Activated T-cell treated with anti-CD3 and anti-CD28 coated beads, Interleukin-2, amount 50 U/mL, for 24 hours (primary cell): Measurements from ENCODE around the gene CANT1.

Experiments used
- DNase-seq: peaks from one replicate; pipeline ENCODE4 v3.0.0-alpha.2; 2020
- H3K27ac Mint-ChIP-seq: 2 replicates; pipeline ENCODE4 v1.8.0; 2020; ENCODE audit warnings: mild to moderate bottlenecking, mixed read lengths
- H3K27me3 Mint-ChIP-seq: 2 replicates; pipeline ENCODE4 v1.8.0; 2020; ENCODE audit warnings: mixed read lengths
- H3K36me3 Mint-ChIP-seq: 2 replicates; pipeline ENCODE4 v1.8.0; 2020; ENCODE audit warnings: low read depth, mixed read lengths
- H3K4me1 Mint-ChIP-seq: 2 replicates; pipeline ENCODE4 v1.8.0; 2020; ENCODE audit warnings: low read depth, mixed read lengths
- H3K4me3 Mint-ChIP-seq: 2 replicates; pipeline ENCODE4 v1.8.0; 2020; ENCODE audit warnings: mild to moderate bottlenecking, moderate library complexity, mixed read lengths
- H3K9me3 Mint-ChIP-seq: 2 replicates; pipeline ENCODE4 v1.8.0; 2020; ENCODE audit warnings: mixed read lengths

CANT1 gene

DNA sequence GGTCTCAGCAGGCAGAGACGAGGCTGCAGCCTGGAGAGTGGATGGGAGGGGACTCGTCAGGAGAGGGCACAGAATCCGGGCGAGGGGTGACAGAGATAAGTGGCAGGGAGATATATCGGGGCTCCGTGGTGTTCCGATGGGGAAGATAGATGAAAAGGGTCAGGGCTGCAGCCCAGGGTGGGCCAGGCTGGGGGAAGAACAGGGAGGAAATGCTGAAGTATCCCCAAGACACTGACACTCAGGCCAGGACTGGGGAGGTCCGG, 32.0 kb downstream of the CANT1 start:
- H3K4me1 Mint-ChIP-seq, result peaks cover 23% of the 10 kb centered on the region
- H3K27ac Mint-ChIP-seq, result peak overlapping the region; percentile 50
- H3K9me3 Mint-ChIP-seq, result no peaks in the 10 kb centered on the region
- no peak for DNase-seq
- peaks cover 3% of the 10 kb centered on the region for H3K36me3 Mint-ChIP-seq
- H3K4me3 Mint-ChIP-seq, result peak overlapping the region; percentile 15
- no peaks in the 10 kb centered on the region for H3K27me3 Mint-ChIP-seq

DNA sequence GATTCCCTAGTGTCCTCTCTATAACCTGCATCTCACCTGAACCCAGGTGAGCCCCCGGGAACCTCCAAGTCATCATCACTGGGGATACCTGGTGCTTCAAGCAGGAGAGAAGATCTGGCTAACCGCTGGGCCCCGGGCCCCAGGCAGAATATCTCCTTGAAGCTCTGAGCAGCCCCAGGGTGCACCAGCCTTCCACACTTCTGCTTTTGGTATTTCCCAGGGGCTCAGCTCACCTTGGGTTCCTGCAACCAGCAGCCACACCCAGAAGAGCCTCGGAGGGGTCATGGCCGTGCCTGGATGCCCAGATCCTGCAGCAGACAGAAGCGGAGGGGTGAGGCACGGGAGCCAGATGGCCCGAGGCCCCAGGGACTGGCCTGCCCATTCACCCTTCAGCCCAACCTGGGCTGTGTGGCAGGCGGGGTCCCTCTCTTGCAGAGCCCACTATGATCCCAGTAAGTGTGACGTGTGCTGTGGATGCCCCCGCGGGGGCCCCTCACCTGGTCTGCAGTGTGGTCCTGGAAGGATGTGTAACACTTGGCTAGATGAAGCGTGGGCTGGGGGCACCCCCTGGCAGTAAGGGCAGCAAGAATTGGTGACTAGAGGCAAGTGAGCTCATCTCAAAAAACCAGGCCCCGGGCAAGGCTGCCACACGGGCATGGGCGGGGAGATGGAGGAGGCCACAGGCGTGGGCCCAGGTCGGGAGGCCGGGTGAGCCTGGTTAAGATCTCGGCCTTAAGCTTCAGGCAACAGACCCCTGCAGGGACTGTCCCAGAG, 32.5 kb downstream of the CANT1 start:
- H3K27ac Mint-ChIP-seq, result peak overlapping the region; percentile 50
- DNase-seq, result no peak
- H3K27me3 Mint-ChIP-seq, result no peaks in the 10 kb centered on the region
- H3K4me3 Mint-ChIP-seq, result peak overlapping the region; percentile 15
- peaks cover 6% of the 10 kb centered on the region for H3K36me3 Mint-ChIP-seq
- H3K4me1 Mint-ChIP-seq, result peaks cover 23% of the 10 kb centered on the region
- no peaks in the 10 kb centered on the region for H3K9me3 Mint-ChIP-seq

DNA sequence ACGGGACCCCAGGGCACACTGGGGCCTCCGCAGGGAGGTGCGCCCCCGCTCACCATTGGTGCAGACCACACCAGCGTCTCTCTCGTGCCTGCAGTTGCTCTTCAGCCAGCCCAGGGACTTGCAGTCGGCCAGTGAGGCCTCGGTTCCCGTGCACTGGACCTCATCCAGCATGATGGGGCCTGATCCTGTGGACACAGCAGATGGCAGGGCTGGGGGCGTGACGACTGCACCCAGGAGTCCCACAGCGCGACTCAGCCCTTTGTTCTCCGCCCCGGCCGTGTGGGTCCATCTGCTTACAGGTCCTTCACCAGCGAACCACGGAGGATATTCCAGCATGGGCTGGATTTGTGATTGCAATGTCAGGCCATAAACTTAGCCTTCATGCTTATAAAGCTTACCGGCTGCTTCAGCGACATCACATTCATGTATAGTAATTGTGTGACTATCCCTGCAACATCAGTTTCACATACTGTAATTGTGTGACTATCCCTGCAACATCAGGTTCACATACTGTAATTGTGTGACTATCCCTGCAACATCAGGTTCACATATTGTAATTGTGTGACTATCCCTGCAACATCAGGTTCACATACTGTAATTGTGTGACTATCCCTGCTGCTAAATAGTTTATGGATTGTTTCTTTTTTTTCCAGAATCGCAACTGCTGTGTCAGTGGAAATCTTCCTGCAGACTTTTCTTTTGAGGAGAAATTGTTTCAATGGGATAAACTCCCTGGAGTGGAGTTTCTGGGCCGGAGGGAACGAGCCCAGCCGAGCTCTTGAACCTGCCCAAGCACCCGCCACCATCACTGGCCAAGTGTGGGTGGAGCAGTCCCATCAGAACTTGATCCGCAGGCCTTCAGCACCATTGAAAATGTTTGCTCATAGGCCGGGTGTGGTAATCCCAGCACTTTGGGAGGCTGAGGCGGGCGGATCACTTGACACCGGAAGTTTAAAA, 34.7 kb downstream of the CANT1 start:
- peak overlapping the region; percentile 31 for H3K27ac Mint-ChIP-seq

DNA sequence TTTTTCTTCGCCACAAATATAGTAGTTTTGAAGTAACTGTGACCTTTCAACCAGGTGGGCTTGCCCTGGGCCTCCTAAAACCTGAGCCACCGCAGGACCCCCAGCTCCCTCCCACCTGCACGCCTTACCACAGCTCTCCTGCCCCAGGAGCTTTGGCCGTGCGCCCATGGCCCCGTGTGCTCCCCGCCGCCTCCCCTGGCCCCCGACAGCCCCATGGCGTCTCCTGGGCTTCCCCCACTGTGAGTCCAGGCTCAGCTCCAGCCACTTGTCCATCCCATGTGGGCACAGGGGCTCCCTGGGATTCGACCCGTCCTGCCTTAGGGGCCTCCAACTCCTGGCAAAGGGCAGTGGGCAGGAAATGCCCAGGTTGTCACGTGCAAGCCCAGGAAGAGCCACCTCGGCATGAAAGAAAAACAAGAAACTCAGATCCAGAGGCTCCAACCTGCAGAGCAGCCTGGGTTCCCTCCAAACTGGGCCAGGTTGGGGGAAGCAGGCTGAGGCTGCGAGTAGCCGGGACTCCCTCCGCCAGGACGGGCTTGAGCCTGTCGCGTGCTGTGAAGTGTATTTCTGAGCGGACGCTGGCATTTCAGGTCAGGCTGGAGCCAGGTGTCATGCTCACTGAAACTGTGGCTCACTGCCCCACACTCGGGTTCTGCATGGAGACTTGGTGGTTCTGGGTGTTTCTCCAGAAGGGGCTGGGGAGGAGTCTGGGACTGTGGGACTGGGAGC, 35.6 kb downstream of the CANT1 start:
- Mint-ChIP-seq H3K27me3 (no peaks in the 10 kb centered on the region), H3K4me3 (no peak overlapping the region), H3K27ac (no peak overlapping the region), H3K4me1 (peaks cover 22% of the 10 kb centered on the region), H3K36me3 (peaks cover 8% of the 10 kb centered on the region), H3K9me3 (no peaks in the 10 kb centered on the region)
- DNase-seq, result no peak

More for the DNA sequence above, 34.7 kb downstream of the CANT1 start:
- peaks cover 27% of the 10 kb centered on the region for H3K4me1 Mint-ChIP-seq
- no peak overlapping the region for H3K4me3 Mint-ChIP-seq
- no peaks in the 10 kb centered on the region for H3K27me3 Mint-ChIP-seq
- no peak for DNase-seq
- H3K36me3 Mint-ChIP-seq, result peaks cover 8% of the 10 kb centered on the region
- no peaks in the 10 kb centered on the region for H3K9me3 Mint-ChIP-seq

DNA sequence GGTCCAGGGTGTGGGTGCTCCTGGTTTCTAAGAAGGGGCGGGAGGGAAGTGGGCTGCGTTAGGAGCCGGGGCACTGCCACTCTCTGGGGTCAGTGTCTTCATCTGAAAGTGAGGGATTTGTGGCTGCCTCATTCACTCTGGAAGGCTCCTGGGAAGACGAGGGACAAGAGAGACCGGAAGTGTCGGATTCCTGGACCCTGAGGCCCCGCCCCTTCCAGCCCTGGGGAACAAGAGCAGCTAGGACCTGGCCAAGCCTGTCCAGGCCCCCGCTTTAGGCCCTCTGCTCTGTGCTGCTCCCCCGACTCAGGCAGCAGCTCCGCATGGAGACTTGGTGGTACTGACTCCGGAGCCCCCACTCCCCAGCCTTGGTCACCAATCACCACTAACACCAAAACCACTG, 36.4 kb downstream of the CANT1 start:
- DNase-seq, result no peak
- H3K4me1 Mint-ChIP-seq, result peaks cover 19% of the 10 kb centered on the region
- H3K4me3 Mint-ChIP-seq, result no peak overlapping the region
- no peaks in the 10 kb centered on the region for H3K9me3 Mint-ChIP-seq
- no peak overlapping the region for H3K27ac Mint-ChIP-seq
- peaks cover 8% of the 10 kb centered on the region for H3K36me3 Mint-ChIP-seq
- no peaks in the 10 kb centered on the region for H3K27me3 Mint-ChIP-seq

DNA sequence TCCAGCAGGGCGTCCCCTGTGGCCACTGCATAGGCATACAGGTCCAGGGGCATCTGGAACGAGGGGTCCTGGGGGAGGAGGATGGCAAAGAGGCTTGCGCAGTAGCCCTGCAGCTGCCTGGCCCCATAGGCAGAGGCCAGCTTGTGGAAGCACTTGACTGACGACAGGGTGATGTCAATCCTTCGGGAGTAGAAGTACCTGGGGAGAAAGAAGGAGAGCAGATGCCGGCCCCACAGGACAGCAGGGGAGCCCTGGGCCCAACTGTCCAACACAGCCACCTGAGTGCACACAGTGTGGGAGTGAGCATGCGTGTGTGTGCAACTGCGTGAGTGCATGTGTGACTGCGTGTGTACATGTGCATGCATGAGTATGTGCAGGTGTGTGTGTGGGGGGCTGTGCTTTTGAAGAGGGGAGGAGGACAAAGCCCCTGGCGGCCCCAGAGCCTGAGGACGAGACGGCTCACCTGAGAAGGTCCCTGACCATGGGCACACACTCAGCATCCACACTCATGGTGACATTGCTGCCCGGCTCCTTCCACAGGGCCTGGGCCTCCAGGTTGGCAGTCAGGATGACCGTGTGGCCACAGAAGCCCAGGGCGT, 37.0 kb downstream of the CANT1 start:
- no peak for DNase-seq
- H3K4me1 Mint-ChIP-seq, result peaks cover 13% of the 10 kb centered on the region
- H3K27ac Mint-ChIP-seq, result no peak overlapping the region
- H3K9me3 Mint-ChIP-seq, result no peaks in the 10 kb centered on the region
- peaks cover 8% of the 10 kb centered on the region for H3K36me3 Mint-ChIP-seq
- H3K27me3 Mint-ChIP-seq, result no peaks in the 10 kb centered on the region
- no peak overlapping the region for H3K4me3 Mint-ChIP-seq

DNA sequence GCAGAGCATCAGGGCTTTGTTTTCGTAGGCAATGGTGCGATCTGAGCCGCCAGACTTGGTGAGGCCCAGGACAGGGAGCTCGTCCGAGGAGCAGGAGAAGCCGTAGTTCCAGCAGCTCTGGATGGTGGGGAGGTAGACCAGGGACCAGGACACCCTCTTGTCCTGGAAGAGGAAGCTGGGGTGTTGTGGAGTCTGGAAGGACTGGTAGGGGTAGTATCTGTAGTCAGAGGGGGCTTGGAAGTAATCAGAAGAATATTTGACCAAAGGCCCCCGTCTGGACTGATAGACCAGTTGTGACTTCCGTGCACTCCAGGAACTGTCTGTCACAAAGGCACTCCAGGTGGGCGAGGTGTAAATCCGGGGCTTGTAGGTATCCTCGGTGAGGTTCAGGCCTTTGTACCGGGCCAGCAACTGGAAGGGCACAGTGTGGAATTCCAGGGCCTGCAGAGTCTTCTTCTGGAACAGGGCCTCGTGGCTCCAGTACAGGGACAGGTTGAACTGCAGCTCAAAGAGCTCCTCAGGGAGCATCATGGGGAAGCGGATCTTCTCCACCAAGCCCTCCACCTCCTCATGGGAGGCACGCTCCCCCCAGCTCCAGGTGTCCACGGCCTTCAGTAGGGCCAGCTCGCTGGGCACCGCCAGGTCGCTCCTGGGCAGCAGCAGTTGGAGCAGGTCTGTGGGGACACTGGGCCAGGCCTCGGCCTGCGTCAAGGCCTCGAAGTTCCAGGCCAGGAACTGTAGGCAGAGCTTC, 37.6 kb downstream of the CANT1 start:
- Mint-ChIP-seq H3K4me3 (no peak overlapping the region), H3K27me3 (no peaks in the 10 kb centered on the region), H3K4me1 (peaks cover 7% of the 10 kb centered on the region), H3K27ac (no peak overlapping the region), H3K9me3 (no peaks in the 10 kb centered on the region), H3K36me3 (peaks cover 8% of the 10 kb centered on the region)
- DNase-seq, result no peak

DNA sequence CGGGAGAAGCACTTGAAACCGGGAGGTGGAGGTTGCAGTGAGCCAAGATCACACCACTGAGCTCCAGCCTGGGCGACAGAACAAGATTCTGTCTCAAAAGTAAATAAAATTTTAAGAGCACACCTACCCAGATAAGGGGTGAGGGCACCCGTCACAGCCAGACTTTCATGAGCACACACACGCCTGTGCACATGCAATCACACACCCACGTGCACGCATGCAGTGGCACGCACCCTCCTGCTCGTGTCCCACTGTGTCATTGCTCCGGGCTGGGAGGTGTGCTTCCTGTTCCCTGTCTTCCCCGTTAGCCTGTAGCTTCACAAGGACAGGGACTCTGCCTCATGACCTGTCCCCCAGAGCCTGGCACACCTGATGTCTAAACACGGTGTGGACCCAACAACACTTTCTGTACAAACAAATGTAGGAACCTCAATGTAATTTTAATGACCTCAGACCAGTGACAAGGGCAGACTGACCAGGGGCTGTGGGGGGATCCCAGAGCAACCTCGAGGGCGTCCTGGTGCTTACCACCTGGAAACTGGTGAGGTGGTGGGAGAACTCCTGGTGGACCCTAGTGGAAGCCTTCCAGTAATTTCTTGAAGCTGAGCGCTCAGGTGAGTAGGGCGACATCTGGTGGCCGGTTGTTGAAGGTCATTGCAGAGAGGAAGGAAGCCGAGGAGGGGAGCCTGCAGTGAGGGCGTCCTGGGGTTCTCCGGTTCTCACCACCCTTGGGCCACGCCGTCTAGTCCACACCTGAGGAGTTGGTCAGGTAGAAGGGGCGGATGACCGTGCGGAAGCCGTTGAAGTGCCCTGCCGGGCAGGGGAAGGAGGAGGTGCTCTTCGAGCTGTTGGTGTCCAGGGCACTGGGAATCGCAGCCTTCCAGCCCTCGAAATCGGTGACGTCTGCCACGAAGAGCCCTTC, 38.5 kb downstream of the CANT1 start:
- no peaks in the 10 kb centered on the region for H3K27me3 Mint-ChIP-seq
- peaks cover 8% of the 10 kb centered on the region for H3K36me3 Mint-ChIP-seq
- no peak overlapping the region for H3K27ac Mint-ChIP-seq
- H3K9me3 Mint-ChIP-seq, result no peaks in the 10 kb centered on the region
- peaks cover 6% of the 10 kb centered on the region for H3K4me1 Mint-ChIP-seq
- DNase-seq, result peak; percentile 86
- H3K4me3 Mint-ChIP-seq, result no peak overlapping the region

DNA sequence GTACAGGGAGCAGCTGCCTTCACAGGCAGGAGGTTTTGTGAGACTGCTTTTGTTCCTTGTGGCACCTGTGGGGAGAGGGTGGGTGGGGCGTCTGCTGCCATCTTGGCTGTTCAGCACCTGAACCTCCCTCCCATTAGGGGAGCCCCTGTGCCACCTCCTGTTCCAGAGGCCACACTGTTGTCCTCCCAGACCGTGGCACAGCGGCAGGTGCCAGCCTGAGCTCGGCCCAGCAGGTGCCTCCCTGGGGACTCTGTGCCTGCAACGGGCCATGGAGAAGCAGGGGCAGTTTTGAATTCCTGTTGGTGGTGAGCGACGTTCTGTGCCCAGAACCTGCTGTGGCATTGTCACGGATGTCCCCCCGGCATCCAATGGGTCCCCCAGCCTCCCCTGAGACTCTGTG, 39.7 kb downstream of the CANT1 start:
- no peak overlapping the region for H3K4me3 Mint-ChIP-seq
- H3K36me3 Mint-ChIP-seq, result peaks cover 8% of the 10 kb centered on the region
- H3K4me1 Mint-ChIP-seq, result peaks cover 6% of the 10 kb centered on the region
- H3K27me3 Mint-ChIP-seq, result no peaks in the 10 kb centered on the region
- H3K27ac Mint-ChIP-seq, result no peak overlapping the region
- no peak for DNase-seq
- H3K9me3 Mint-ChIP-seq, result no peaks in the 10 kb centered on the region

DNA sequence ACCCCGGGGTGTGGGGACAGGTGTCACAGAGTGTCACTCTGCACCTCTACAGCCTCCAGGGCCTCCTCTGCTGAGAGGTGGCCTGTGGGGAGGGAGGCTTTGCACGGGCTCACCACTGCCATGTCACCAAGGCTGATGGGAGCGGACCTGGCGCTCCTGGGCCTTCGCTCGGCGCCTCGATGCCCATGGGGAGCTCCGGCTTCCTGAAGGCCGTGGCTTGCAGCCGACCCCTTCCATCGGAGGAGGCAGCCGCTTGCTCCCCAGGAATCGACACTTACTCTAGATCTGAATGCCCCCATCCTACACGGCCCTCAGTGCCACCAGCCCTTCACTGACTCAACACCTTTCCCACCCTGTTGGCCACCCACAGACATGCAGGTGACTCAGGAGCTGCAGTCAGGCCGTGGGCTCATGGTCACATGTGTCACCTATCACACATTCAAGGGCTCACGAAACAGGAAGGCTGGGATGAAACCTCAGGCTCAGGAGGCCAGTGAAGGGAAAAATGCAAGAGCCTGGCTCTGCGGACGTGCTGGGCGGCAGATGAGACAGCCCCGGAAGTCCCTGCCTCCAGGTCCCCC, 41.7 kb downstream of the CANT1 start:
- Mint-ChIP-seq H3K27ac (no peak overlapping the region), H3K4me3 (no peak overlapping the region), H3K9me3 (no peaks in the 10 kb centered on the region), H3K27me3 (no peaks in the 10 kb centered on the region), H3K4me1 (peaks cover 6% of the 10 kb centered on the region), H3K36me3 (peaks cover 5% of the 10 kb centered on the region)
- DNase-seq, result no peak

DNA sequence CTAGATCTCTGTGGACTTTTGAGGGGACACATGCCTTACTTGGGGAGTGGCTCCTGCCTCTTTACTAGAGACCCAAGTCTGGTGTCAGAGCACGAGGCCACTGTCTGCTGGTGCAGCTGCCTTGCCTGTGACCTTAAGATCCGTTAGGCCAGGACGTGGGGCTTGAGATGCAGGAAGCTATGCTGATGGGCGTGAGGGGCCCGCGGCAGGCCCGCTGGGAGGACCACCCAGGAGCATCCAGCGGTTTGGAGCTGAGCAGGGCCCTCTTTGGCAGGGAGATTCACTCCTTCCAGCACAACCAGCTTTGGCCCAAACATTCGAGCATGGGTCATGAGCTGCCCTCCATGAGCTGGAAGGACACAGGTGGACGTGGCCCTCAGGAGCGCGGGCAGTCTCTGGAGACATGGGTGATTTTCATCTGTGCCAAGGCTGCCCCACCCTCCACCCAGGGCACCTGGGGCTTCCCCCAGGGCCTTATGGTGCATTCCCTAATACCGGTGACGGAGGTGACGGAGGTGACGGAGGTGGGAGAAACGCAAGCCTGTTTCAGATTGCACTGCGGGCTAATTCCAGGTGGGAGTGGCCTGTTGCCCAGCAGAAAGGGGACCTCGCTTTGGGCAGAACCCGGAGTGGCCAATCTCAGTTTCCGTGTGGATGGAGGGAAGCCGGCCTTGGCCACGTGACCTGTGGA, 42.5 kb downstream of the CANT1 start:
- Mint-ChIP-seq H3K36me3 (peaks cover 2% of the 10 kb centered on the region), H3K4me1 (peaks cover 6% of the 10 kb centered on the region), H3K4me3 (no peak overlapping the region), H3K9me3 (no peaks in the 10 kb centered on the region), H3K27me3 (no peaks in the 10 kb centered on the region), H3K27ac (no peak overlapping the region)
- no peak for DNase-seq

DNA sequence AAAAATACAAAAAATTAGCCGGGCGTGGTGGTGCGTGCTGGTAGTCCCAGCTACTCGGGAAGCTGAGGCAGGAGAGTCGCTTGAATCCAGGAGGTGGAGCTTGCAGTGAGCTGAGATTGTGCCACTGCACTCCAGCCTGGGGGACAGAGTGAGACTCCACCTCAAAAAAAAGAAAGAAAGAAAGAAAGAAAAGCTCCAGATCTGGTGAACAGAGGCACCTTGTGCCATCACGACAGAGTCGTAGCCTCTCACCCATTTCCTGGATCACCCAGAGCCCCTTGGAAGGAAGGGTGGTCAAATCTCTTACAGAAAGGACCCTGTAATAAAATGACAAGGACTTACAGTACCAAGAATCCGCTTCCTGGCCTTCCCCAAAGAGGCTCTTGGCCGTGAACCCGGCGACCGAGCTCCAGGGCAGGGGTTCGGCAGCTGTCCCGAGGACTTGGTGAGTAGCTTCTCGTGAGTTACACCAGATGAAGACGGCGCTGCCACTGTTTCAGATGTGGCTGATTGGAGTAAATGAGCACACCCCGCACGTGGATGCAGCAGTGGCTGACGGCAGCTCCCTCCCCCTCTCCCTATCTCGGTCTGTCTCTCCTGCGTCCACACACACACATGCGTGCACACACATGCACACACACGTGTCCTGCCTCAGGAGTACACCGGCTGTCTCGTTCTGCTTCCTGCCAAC, 43.3 kb downstream of the CANT1 start:
- no peak for DNase-seq

More for the DNA sequence above, 43.3 kb downstream of the CANT1 start:
- H3K27ac Mint-ChIP-seq, result no peak overlapping the region
- no peak overlapping the region for H3K4me3 Mint-ChIP-seq
- peaks cover 3% of the 10 kb centered on the region for H3K4me1 Mint-ChIP-seq
- H3K36me3 Mint-ChIP-seq, result peaks cover 2% of the 10 kb centered on the region
- no peaks in the 10 kb centered on the region for H3K9me3 Mint-ChIP-seq
- no peaks in the 10 kb centered on the region for H3K27me3 Mint-ChIP-seq
